NCI-H1930 (cell line): ENCODE results near the gene SFTPB.
A peak's percentile ranks its signal among the peaks of the same experiment; 100 is the strongest.

ENCODE experiments used
- DNase-seq, 2 experiments: peaks; one replicate each; lab custom pipeline; 2025; lab: John Stamatoyannopoulos, UW

SFTPB gene

GRCh38 chr2:85702172-85702571 lies 34.2 kb upstream of the SFTPB start:
- DNase-seq = no peak

DNA sequence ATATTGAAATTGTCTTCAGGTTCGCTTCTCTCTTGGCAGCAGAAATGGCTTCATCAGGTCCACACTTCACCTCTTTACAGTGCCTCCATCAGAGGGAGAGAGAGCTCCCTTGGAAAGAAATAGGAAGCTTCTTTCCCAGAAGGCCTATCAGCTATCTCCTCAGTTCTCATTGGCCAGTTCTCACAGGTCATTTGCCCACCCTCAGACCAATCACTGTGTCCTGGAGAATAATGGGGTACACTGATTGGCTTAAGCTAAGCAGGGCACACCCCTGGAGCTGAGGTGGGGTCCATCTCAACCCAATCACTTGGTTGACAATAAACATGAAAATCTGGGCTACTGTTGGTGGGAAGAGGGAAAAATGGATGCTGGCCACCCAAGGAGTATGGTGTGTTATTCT lies 31.3 kb upstream of the SFTPB start:
- no peak for DNase-seq

DNA sequence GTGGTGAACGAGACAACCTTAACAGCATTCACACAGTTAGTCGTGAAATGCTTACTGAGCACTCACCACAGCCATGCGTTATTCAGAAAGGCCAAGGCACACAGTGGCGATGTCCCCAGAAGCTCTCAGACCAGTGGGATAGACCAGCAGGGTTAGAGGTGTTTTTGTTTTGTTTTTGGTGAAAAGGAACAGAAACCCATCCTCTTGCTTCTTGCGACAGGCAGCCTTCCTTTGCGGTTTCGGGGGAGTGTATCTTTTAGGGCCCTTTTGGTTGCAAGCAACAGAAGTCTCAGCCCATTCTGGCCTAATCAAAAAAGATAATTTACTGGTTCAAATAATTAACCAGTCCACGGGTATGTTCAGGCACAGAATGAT lies 30.9 kb upstream of the SFTPB start:
- no peak for DNase-seq

GRCh38 chr2:85698184-85698879 lies 30.3 kb upstream of the SFTPB start:
- no peak for DNase-seq

GRCh38 chr2:85697716-85698115 lies 29.7 kb upstream of the SFTPB start:
- no peak for DNase-seq

- DNase-seq = no peak
Measured at GRCh38 chr2:85697096-85697495, 29.1 kb upstream of the SFTPB start.

GRCh38 chr2:85695691-85696668 lies 28.0 kb upstream of the SFTPB start:
- no peak for DNase-seq

DNA sequence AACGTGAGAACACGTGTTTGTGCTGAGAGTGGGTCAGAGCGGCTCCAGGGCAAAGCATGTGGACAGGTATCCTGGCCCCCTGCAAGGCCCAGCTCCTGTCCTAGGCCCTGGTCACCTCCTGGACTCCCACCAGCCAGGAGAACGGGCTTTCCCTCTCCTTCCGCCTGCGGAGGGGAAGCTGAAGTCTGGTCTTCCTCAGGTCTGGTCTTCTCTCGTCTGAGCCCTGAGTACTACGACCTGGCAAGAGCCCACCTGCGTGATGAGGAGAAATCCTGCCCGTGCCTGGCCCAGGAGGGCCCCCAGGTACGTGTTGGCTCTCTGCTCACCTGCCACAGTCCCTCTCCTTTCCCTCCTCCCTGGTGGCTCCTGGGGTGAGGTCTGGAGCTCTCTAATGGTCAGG lies 27.1 kb upstream of the SFTPB start:
- no peak for DNase-seq

- DNase-seq = no peak
Measured at GRCh38 chr2:85694052-85695025, 26.3 kb upstream of the SFTPB start, which contains the start of gene GNLY. GNLY (plus strand) TSS chr2:85694358; CDS start chr2:85694419, 61 bp downstream.

GRCh38 chr2:85692039-85692645 lies 24.1 kb upstream of the SFTPB start:
- no peak for DNase-seq

DNA sequence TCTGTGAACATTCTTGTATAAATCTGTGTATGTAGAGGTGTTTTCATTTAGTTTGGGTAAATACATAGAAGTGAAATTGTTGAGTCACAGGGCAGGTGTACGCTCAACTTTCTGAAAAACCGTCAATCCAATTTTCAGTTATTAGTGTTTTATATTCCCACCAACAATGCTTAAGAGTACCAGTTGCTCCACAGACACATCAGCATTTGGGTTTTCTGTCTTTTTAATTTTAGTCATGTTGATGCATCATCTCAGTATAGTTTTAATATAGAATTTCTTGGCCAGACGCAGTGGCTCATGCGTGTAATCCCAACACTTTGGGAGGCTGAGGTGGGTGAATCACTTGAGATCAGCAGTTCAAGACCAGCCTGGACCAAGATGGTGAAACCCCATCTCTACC lies 22.9 kb upstream of the SFTPB start:
- DNase-seq = no peak

GRCh38 chr2:85684806-85685205 lies 16.8 kb upstream of the SFTPB start:
- no peak for DNase-seq

DNA sequence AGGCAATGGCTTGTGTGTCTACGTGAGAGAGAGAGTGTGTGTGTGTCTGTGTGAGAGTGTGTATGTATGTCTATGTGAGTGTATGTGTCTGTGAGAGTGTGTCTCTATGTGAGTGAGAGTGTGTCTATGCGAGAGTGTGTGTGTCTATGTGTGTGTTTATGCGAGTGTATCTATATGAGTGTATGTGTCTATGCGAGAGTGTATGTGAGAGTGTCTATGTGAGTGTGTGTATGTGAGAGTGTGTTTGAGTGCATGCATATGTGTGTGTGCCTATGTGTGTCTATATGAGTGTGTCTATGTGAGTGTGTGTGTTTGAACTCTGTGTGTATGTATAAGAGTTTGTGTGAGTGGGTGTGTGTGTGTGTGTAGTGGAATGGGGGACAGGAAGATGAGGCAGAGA lies 16.4 kb upstream of the SFTPB start:
- DNase-seq = no peak

DNA sequence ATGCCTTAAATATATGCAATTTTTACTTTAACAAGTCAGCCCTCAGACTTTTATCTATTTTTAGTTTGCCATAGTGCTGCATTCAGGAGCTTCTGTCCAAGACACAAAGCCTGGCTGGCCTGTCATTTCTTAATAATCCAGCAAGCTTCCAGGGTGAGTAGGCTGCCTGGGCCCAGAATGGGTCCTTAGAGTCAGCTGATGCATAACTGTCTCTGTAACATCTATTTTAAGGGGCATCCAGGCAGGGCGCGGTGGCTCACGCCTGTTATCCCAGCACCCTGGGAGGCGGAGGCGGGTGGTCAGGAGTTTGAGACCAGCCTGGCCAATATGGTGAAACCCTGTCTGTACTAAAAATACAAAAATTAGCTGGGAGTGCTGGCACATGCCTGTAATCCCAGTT lies 14.4 kb upstream of the SFTPB start:
- no peak for DNase-seq

GRCh38 chr2:85681776-85682175 lies 13.8 kb upstream of the SFTPB start:
- DNase-seq = no peak

GRCh38 chr2:85681372-85681763 lies 13.4 kb upstream of the SFTPB start:
- no peak for DNase-seq

DNA sequence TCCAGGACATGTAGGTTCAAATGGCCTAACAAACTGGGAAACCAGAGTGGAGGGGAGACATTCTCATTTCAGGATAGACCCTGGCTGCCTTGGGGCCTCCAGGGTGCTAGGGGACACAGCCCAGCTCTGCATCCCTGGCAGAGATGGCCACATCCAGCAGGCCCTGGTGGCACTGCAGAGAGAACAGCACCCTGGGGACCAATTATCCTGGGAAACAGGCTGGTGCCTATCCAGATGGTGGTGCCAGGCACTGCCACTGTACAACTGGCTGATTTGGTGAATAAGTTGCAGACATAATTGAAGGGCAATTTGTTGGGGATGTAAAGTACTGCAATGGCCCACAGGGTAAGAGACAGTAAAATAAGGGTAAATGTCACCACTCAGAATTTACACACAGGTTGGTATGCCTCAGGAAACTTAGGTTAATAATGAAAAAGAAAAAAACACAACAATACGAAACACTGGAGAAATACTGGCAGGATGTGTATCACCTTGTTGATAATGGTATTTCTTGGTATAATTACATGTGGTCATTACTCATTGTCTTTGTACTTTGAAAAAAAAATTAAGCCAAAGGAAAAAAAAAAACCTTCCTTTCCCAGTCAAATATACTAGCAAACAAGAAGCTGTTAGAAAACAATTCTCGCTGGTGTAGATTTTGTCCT lies 12.8 kb upstream of the SFTPB start:
- no peak for DNase-seq

- DNase-seq = peak; percentile 44 to 58
Measured at GRCh38 chr2:85678794-85679672, 11.0 kb upstream of the SFTPB start.

DNA sequence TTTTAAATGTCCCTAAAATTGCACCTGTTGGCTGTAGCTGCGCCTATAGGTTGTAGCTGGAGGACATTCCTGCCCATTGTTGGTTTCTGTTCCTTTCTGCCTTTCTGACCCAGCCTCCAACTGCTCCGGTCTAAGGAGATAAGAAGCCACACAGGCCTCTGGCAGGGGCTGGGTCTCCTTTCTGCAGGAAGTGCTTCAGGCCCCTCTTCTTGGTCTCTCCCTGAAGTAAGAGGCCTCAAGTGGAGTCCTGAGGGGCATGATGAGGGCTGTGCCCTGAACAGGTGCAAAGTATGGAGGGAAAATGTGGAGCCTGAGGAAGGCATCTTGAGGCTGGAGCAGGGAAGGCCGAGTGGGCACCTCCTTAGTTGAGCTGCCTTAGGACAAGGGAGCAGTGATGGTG lies 10.4 kb upstream of the SFTPB start:
- no peak for DNase-seq
